Kidney epithelial cell (primary cell): ENCODE data around the gene CPNE2. TPM values are rescaled to one million over a fixed set of nuclear protein-coding genes. Genes with fewer than 3 reads are reported as not detected.

ENCODE experiments used
- DNase-seq: peaks from one replicate; pipeline ENCODE4 v3.0.0-alpha.2; 2010; ENCODE audit warnings: low read depth
- H3K27me3 ChIP-seq: 2 replicates; pipeline ENCODE4 v1.6.0; 2011; ENCODE audit warnings: low read length; ENCODE audit not compliant: control insufficient read depth, insufficient read depth
- H3K36me3 ChIP-seq: 2 replicates; pipeline ENCODE4 v1.5.1; 2011; ENCODE audit warnings: low read length; ENCODE audit not compliant: control insufficient read depth, insufficient read depth
- H3K4me3 ChIP-seq: 2 replicates; pipeline ENCODE4 v1.5.1; 2011; ENCODE audit warnings: low read depth, mild to moderate bottlenecking, control low read depth, low read length
- CTCF ChIP-seq: IDR thresholded peaks from 2 replicates; pipeline ENCODE4 v1.5.1; 2011; ENCODE audit warnings: mild to moderate bottlenecking, moderate library complexity, low read length, control low read depth, inconsistent platforms; ENCODE audit not compliant: insufficient read depth, poor library complexity, severe bottlenecking
- total RNA-seq: library from RNA; depleted of rRNA; stranded (reverse); fragments of >200 nt; gene quantifications from 2 replicates; pipeline ENCODE4 v1.2.3, GENCODE V29; 2015

The CPNE2 gene
- total RNA-seq, 1 donor from 2014 or later: 24.3 TPM

DNA sequence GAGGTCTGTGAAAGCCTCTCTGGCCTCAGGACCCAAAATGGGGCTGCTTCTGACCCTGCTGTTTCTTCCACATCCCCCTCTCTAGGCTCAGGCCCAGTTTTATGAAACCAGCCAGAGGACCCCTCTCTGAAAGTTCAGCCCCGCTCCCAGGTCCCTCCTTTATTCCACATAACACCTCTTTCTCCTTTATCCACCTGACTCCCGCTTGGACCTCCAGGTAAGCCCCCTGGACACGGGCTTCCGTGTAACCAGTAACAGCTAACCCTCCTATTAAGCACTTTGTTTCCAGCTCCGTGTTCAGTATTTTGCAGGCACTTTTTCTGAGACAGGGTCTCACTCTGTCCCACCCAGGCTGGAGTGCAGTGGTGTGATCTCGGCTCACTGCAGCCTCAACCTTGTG is 56.1 kb downstream of the CPNE2 start:
- H3K4me3 ChIP-seq: no peak overlapping the region
- no peak for TF ChIP-seq CTCF
- no peaks in the 10 kb centered on the region for H3K36me3 ChIP-seq
- DNase-seq: no peak
- no peaks in the 10 kb centered on the region for H3K27me3 ChIP-seq

DNA sequence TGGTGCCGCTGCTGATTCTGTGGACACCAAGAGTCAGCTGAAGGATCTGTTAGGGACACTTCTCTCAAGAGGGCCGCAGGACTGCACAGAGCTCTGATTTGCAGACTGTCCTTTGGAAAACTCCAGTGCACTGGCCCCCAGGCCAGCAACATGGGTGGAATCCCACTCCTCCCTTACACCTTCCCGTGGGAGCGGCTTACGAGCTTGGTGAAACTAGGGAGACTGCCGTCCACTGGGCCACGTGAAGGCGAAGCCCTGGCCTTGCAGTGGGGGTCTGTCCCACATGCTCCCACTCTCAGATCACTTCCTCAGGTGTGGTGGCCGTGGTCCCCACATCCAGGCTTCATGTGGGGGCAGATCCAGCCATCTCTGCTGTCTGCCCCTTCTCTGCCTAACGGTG is 57.0 kb downstream of the CPNE2 start:
- TF ChIP-seq CTCF: no peak
- Histone ChIP-seq H3K4me3 (no peak overlapping the region), H3K27me3 (no peaks in the 10 kb centered on the region), H3K36me3 (peaks cover 1% of the 10 kb centered on the region)
- DNase-seq: no peak

DNA sequence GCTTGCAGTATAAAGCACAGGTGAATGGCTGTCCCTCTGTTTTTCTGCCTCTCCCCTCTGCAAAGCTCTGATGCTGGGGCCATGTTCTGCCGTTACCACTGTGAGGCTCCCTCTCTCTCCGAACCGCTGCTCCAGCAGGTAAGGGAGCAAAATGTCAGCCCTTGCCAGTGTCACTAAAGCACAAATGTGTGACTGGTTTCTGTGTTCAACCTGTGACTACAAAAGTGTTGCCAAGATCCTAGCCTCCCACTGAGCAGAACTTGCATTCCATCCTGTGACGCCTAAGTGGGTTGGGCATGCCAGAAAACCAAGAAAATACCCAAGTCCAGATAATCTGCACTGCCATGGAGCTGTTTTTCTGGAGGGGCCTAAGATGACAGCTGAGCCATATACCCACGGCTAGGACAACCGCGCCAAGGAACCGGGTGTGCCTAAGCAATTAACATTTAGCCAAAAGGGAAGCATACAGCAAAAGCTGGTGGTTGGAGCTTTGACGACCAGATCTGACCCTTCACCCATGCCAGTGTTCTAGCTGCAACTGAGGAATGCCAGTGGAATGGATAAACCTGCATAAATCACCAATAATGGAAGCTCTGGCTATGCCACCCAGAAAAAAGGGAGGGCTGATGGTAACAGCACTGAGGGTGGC is 58.4 kb downstream of the CPNE2 start:
- DNase-seq: no peak
- TF ChIP-seq CTCF: no peak

GRCh38 chr16:57151369-57151768 is 59.0 kb downstream of the CPNE2 start:
- Histone ChIP-seq H3K4me3 (no peak overlapping the region), H3K27me3 (no peaks in the 10 kb centered on the region), H3K36me3 (peaks cover 1% of the 10 kb centered on the region)
- no peak for TF ChIP-seq CTCF
- DNase-seq: no peak

More for the DNA sequence above, 58.4 kb downstream of the CPNE2 start:
- H3K27me3 ChIP-seq: no peaks in the 10 kb centered on the region
- no peak overlapping the region for H3K4me3 ChIP-seq
- peaks cover 1% of the 10 kb centered on the region for H3K36me3 ChIP-seq

- no peak overlapping the region for H3K4me3 ChIP-seq
- DNase-seq: no peak
- no peaks in the 10 kb centered on the region for H3K27me3 ChIP-seq
- no peak for TF ChIP-seq CTCF
- peaks cover 1% of the 10 kb centered on the region for H3K36me3 ChIP-seq
These were observed 60.0 kb downstream of the CPNE2 start for GRCh38 chr16:57152096-57153093.
